Measurements from ENCODE around the gene TGFBR2. TPM values are rescaled to one million over a fixed set of nuclear protein-coding genes. Genes with fewer than 3 reads are reported as not detected.

TGFBR2 gene
- total RNA-seq, 1 experiment from 2014 or later, result 45.9 TPM

- no peak overlapping the region for H3K4me3 ChIP-seq (ENCODE audit: low read depth in 2 of 2, low read length in 2 of 2)
- no TSS peak for BruUV-seq (replicated peaks)
- intact Hi-C loops (cut with micrococcal nuclease; ENCODE audit: unreplicated experiment), result no loop called here
- ATAC-seq, result no peak
- H3K27me3 ChIP-seq (ENCODE audit: control insufficient read depth, insufficient read depth, low read length), result no peaks in the 10 kb centered on the region
- TF ChIP-seq TCF7L2 (IDR thresholded peaks at IDR 0.05; ENCODE audit: low read depth, low read length), result no peak
- TF ChIP-seq CTCF (IDR thresholded peaks at IDR 0.05), result no peak
- TF ChIP-seq, protein P1, sequence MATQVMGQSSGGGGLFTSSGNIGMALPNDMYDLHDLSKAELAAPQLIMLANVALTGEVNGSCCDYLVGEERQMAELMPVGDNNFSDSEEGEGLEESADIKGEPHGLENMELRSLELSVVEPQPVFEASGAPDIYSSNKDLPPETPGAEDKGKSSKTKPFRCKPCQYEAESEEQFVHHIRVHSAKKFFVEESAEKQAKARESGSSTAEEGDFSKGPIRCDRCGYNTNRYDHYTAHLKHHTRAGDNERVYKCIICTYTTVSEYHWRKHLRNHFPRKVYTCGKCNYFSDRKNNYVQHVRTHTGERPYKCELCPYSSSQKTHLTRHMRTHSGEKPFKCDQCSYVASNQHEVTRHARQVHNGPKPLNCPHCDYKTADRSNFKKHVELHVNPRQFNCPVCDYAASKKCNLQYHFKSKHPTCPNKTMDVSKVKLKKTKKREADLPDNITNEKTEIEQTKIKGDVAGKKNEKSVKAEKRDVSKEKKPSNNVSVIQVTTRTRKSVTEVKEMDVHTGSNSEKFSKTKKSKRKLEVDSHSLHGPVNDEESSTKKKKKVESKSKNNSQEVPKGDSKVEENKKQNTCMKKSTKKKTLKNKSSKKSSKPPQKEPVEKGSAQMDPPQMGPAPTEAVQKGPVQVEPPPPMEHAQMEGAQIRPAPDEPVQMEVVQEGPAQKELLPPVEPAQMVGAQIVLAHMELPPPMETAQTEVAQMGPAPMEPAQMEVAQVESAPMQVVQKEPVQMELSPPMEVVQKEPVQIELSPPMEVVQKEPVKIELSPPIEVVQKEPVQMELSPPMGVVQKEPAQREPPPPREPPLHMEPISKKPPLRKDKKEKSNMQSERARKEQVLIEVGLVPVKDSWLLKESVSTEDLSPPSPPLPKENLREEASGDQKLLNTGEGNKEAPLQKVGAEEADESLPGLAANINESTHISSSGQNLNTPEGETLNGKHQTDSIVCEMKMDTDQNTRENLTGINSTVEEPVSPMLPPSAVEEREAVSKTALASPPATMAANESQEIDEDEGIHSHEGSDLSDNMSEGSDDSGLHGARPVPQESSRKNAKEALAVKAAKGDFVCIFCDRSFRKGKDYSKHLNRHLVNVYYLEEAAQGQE (IDR thresholded peaks at IDR 0.05; ENCODE audit: insufficient read depth in 1 of 2, low read depth in 2 of 2, low read length in 1 of 2), result no peak
- TF ChIP-seq SIN3A (IDR thresholded peaks at IDR 0.05; ENCODE audit: borderline replicate concordance, insufficient read depth, low read depth, low read length), result no peak
- TF ChIP-seq POLR2AphosphoS5 (IDR thresholded peaks at IDR 0.05; ENCODE audit: low read depth, low read length), result no peak
- peaks cover 17% of the 10 kb centered on the region; the same call in 1 of the 2 replicates for H3K4me1 ChIP-seq (ENCODE audit: control insufficient read depth, insufficient read depth, low read length)
- no peaks in the 10 kb centered on the region for H3K36me3 ChIP-seq (ENCODE audit: control insufficient read depth, insufficient read depth, low read length)
- no peak overlapping the region for H3K27ac ChIP-seq (ENCODE audit: low read length)
- CTCF ChIA-PET, result no interaction called here
- DNase-seq (ENCODE audit: low read depth, low spot score), result no peak
- in situ Hi-C loops (cut with HindIII; ENCODE audit: low pct_unique_long_range_greater_than_20kb, low sequenced_read_pairs), result no loop called here
- no peaks in the 10 kb centered on the region for H3K9me3 ChIP-seq (ENCODE audit: control insufficient read depth, insufficient read depth, low read depth, low read length)
- POLR2A ChIA-PET, result no interaction called here
Observed at GRCh38 chr3:30619318-30619717, 12.9 kb downstream of the TGFBR2 start.

DNA sequence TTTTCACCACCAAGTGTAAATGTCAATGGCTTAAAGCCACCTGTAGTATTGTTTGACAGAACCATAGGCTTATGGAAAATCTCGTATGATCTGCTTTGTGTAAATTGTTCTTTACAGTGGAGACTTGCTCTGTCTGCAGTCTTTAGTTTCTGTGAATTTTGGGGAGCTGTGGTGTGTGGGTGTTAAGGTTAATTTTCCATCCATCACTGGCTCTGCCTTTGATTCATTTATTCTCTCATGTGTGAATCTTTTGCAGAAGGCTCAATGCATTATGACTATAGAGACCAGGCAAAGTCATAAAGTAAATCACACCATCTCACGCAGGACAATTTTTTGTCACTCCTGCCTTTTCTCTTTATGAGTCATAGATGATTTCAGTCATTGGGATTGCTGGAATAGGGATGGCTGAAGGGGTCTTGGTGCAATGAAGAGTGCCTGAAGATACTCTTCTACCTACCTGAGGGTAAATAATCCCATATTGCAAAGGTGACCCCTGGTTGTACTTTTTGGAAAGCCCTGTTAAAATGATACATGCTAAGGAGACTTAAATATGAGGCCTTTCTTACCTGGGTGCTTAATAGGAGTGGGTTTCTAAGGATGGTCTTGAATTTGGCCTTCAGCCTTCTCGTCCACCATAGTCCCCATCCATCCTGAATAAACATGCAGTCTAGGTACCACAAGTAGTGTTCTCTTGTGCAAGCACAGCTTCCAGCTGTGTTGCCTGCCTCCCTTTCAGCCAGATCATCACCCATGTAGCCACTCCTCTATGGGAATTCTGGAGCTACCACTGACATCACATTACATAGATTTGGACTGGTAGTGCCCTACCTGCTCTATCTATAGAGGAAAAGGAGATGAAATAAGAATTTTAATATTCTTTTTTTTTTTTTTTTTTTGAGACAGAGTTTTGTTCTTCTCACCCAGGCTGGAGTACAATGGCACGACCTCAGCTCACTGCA lies 14.3 kb downstream of the TGFBR2 start:
- H3K4me1 ChIP-seq (ENCODE audit: control insufficient read depth, insufficient read depth, low read length), result peaks cover 19% of the 10 kb centered on the region
- CTCF ChIA-PET, result interaction anchor here (0.7 kb wide), 2 partner anchors 17 to 480 kb away, joined by 3 to 10 read pairs; no protein-coding TSS in a partner anchor
- ATAC-seq, result no peak

More for the DNA sequence above, 14.3 kb downstream of the TGFBR2 start:
- H3K9me3 ChIP-seq (ENCODE audit: control insufficient read depth, insufficient read depth, low read depth, low read length), result no peaks in the 10 kb centered on the region
- in situ Hi-C loops (cut with HindIII; ENCODE audit: low pct_unique_long_range_greater_than_20kb, low sequenced_read_pairs), result no loop called here
- intact Hi-C loops (cut with micrococcal nuclease; ENCODE audit: unreplicated experiment), result no loop called here
- no peaks in the 10 kb centered on the region for H3K27me3 ChIP-seq (ENCODE audit: control insufficient read depth, insufficient read depth, low read length)
- TF ChIP-seq, protein P1 (IDR thresholded peaks at IDR 0.05; ENCODE audit: insufficient read depth in 1 of 2, low read depth in 2 of 2, low read length in 1 of 2), result no peak
- no peak for TF ChIP-seq TCF7L2 (IDR thresholded peaks at IDR 0.05; ENCODE audit: low read depth, low read length)
- TF ChIP-seq POLR2AphosphoS5 (IDR thresholded peaks at IDR 0.05; ENCODE audit: low read depth, low read length), result no peak
- no peak overlapping the region for H3K27ac ChIP-seq (ENCODE audit: low read length)
- POLR2A ChIA-PET, result interaction anchor here (0.7 kb wide), 1 partner anchor 432 kb away, joined by 8 read pairs; no protein-coding TSS in a partner anchor
- H3K4me3 ChIP-seq (ENCODE audit: low read depth in 2 of 2, low read length in 2 of 2), result no peak overlapping the region
- no peaks in the 10 kb centered on the region for H3K36me3 ChIP-seq (ENCODE audit: control insufficient read depth, insufficient read depth, low read length)
- no peak for DNase-seq (ENCODE audit: low read depth, low spot score)
- no TSS peak for BruUV-seq (replicated peaks)

All from Panc1 (cell line).